ENCODE data around the gene MTTP.

MTTP gene

GRCh38 chr4:99606716-99607115 lies 32.1 kb downstream of the MTTP start:
- ChIA-PET POLR2A (no interaction called here), CTCF (no interaction called here)
- DNase-seq (ENCODE audit: extremely low spot score): no peak
- no peak for TF ChIP-seq FOXK2 (IDR thresholded peaks at IDR 0.05)
- TF ChIP-seq ZNF384 (IDR thresholded peaks at IDR 0.05): no peak
- no peak for TF ChIP-seq SUZ12 (IDR thresholded peaks at IDR 0.05)
- no peak for TF ChIP-seq CTBP1 (IDR thresholded peaks at IDR 0.05; ENCODE audit: borderline replicate concordance)
- no peak for TF ChIP-seq SP1 (IDR thresholded peaks at IDR 0.05)
- no peak for TF ChIP-seq HDGF (IDR thresholded peaks at IDR 0.05; ENCODE audit: borderline replicate concordance)
- TF ChIP-seq FOXA1 (IDR thresholded peaks at IDR 0.05): no peak
- TF ChIP-seq ARNT (IDR thresholded peaks at IDR 0.05): no peak
- TF ChIP-seq NFRKB (IDR thresholded peaks at IDR 0.05): no peak
- TF ChIP-seq BHLHE40 (IDR thresholded peaks at IDR 0.05; ENCODE audit: borderline replicate concordance): no peak
- no peak for TF ChIP-seq FOXM1 (IDR thresholded peaks at IDR 0.05; ENCODE audit: borderline replicate concordance)
- TF ChIP-seq LEF1 (IDR thresholded peaks at IDR 0.05; ENCODE audit: borderline replicate concordance): no peak
- no peak for TF ChIP-seq PKNOX1 (IDR thresholded peaks at IDR 0.05)
- TF ChIP-seq ELF4 (IDR thresholded peaks at IDR 0.05): no peak
- TF ChIP-seq L3MBTL2 (conservative IDR thresholded peaks at IDR 0.05): no peak
- no peak for TF ChIP-seq TARDBP (IDR thresholded peaks at IDR 0.05)

DNA sequence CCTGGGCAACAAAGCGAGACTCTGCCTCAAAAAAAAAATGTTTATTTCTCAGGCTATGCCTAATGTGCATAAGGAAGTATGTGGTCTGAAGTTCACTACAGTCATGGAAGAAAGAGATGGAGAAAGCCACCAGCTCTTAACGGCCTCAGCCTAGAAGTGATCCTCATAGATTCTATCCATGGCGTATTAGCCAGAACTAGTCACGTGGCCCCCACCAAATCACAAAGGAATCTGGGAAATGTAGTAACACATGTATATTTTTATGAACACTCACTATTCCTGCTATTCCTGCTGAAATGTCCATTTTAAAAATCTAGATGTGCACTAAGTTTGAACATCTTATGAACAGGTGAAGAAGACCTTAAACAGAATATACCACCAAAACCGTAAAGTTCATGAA lies 33.8 kb downstream of the MTTP start:
- ChIA-PET POLR2A (no interaction called here), CTCF (no interaction called here)
- DNase-seq (ENCODE audit: extremely low spot score): no peak
- TF ChIP-seq FOXA1 (IDR thresholded peaks at IDR 0.05) (no peak), NFRKB (IDR thresholded peaks at IDR 0.05) (no peak)

- CTCF ChIA-PET: no interaction called here
Observed at GRCh38 chr4:99610605-99611175, 36.1 kb downstream of the MTTP start.

DNA sequence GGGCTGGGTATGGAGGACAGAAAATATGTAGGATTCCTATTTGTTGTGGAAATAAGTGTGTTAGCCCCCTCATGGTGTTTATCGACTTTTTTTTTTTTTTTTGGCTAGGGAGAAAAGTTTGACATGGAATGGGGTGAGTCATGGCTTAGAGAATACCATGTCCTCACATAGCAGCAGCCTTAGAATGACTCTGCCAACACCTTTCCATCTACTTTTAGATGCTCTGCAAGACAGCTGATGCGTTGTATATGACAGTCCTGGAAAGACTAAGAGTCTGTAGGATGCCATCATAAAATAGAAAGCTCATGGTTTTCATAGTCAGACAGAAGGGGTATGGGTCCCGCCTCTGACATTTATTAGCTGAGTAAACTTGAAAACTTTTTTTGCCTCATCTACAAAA lies 37.7 kb downstream of the MTTP start:
- TF ChIP-seq TARDBP (IDR thresholded peaks at IDR 0.05): no peak
- TF ChIP-seq SP1 (IDR thresholded peaks at IDR 0.05): no peak
- TF ChIP-seq LEF1 (IDR thresholded peaks at IDR 0.05; ENCODE audit: borderline replicate concordance): no peak
- TF ChIP-seq SUZ12 (IDR thresholded peaks at IDR 0.05): no peak
- TF ChIP-seq PKNOX1 (IDR thresholded peaks at IDR 0.05): no peak
- DNase-seq (ENCODE audit: extremely low spot score): no peak
- ChIA-PET CTCF (interaction anchor here (0.6 kb wide), 1 partner anchor 15 kb away, joined by 3 read pairs; no protein-coding TSS in a partner anchor), POLR2A (no interaction called here)

More at GRCh38 chr4:99610605-99611175, 36.1 kb downstream of the MTTP start:
- TF ChIP-seq CTBP1 (IDR thresholded peaks at IDR 0.05; ENCODE audit: borderline replicate concordance): no peak
- TF ChIP-seq TARDBP (IDR thresholded peaks at IDR 0.05): no peak
- no peak for TF ChIP-seq FOXA1 (IDR thresholded peaks at IDR 0.05)
- no peak for TF ChIP-seq FOXK2 (IDR thresholded peaks at IDR 0.05)
- TF ChIP-seq ELF4 (IDR thresholded peaks at IDR 0.05): no peak
- TF ChIP-seq NFRKB (IDR thresholded peaks at IDR 0.05): no peak
- TF ChIP-seq LEF1 (IDR thresholded peaks at IDR 0.05; ENCODE audit: borderline replicate concordance): no peak
- TF ChIP-seq BHLHE40 (IDR thresholded peaks at IDR 0.05; ENCODE audit: borderline replicate concordance): no peak
- DNase-seq (ENCODE audit: extremely low spot score): no peak
- POLR2A ChIA-PET: no interaction called here

GRCh38 chr4:99612704-99613103 lies 38.1 kb downstream of the MTTP start:
- ChIA-PET CTCF (interaction anchor here (0.6 kb wide), 1 partner anchor 15 kb away, joined by 3 read pairs; no protein-coding TSS in a partner anchor), POLR2A (no interaction called here)
- TF ChIP-seq NFRKB (IDR thresholded peaks at IDR 0.05): no peak
- no peak for TF ChIP-seq BHLHE40 (IDR thresholded peaks at IDR 0.05; ENCODE audit: borderline replicate concordance)
- no peak for DNase-seq (ENCODE audit: extremely low spot score)

- no peak for DNase-seq (ENCODE audit: extremely low spot score)
- ChIA-PET POLR2A (no interaction called here), CTCF (no interaction called here)
- TF ChIP-seq ZNF384 (IDR thresholded peaks at IDR 0.05): no peak
- no peak for TF ChIP-seq HDGF (IDR thresholded peaks at IDR 0.05; ENCODE audit: borderline replicate concordance)
- TF ChIP-seq TARDBP (IDR thresholded peaks at IDR 0.05): no peak
- no peak for TF ChIP-seq L3MBTL2 (conservative IDR thresholded peaks at IDR 0.05)
Observed at GRCh38 chr4:99614491-99614890, 39.9 kb downstream of the MTTP start.

- CTCF ChIA-PET: no interaction called here
- POLR2A ChIA-PET: no interaction called here
- DNase-seq (ENCODE audit: extremely low spot score): no peak
- TF ChIP-seq HDGF (IDR thresholded peaks at IDR 0.05; ENCODE audit: borderline replicate concordance): no peak
- no peak for TF ChIP-seq BHLHE40 (IDR thresholded peaks at IDR 0.05; ENCODE audit: borderline replicate concordance)
- no peak for TF ChIP-seq FOXK2 (IDR thresholded peaks at IDR 0.05)
Observed at GRCh38 chr4:99615170-99615820, 40.7 kb downstream of the MTTP start.

GRCh38 chr4:99617374-99617773 lies 42.8 kb downstream of the MTTP start:
- ChIA-PET CTCF (no interaction called here), POLR2A (no interaction called here)
- no peak for DNase-seq (ENCODE audit: extremely low spot score)
- no peak for TF ChIP-seq FOXA1 (IDR thresholded peaks at IDR 0.05)
- TF ChIP-seq ZNF384 (IDR thresholded peaks at IDR 0.05): no peak
- no peak for TF ChIP-seq FOXK2 (IDR thresholded peaks at IDR 0.05)
